ENCODE data around the gene ABCG1.
A peak's percentile ranks its signal among the peaks of the same experiment; 100 is the strongest.

Gene ABCG1

GRCh38 chr21:42216726-42217572, 2.0 kb upstream of the ABCG1 start:
- no peak overlapping the region for H3K9ac ChIP-seq (ENCODE audit: low read length in 2 of 2)
- H3K27ac ChIP-seq (ENCODE audit: low read length), result no peak overlapping the region
- peaks cover 0 to 3% of the 10 kb centered on the region in 2 donors for H3K9me3 ChIP-seq (ENCODE audit: control insufficient read depth in 2 of 2, low read length in 2 of 2)
- H3K4me3 ChIP-seq (ENCODE audit: low read length in 2 of 2), result no peak overlapping the region
- no peaks in the 10 kb centered on the region for H3K27me3 ChIP-seq (ENCODE audit: control insufficient read depth in 1 of 2, insufficient read depth in 2 of 2, low read length in 2 of 2)
- H3K4me1 ChIP-seq (ENCODE audit: control insufficient read depth, insufficient read depth, low read length), result peaks cover 25% of the 10 kb centered on the region
- H3K36me3 ChIP-seq (ENCODE audit: control insufficient read depth in 2 of 2, insufficient read depth in 2 of 2, low read length in 2 of 2), result no peaks in the 10 kb centered on the region

DNA sequence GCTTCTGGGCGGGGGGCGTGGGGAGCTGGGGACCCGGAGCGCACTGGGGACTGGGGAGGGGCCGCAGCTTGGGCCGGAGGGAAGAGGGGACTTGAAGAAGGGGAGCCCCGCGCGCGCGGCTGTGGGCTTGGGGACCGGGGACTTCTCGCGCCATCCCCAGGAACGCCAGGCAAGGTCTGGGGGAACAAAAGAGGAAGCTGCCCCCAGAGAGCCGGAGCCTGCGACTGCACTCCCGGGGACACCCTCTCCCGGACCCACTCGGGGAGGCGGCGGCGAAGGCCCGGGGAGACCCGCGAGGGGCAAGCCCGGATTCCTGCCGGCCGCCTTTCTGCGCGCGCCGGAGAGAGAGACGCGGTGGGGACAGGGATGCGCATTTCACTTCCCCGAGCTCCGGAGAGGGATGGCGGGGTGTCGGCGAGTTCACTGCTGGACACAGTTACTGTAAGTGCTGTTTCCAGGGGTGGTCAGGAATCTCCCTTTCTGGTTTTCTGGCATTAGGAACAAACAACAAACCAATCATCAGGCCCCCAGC, 732 bp downstream of the ABCG1 start:
- H3K4me1 ChIP-seq (ENCODE audit: control insufficient read depth, insufficient read depth, low read length), result peaks cover 37% of the 10 kb centered on the region
- peak overlapping the region; percentile 31 for H3K27ac ChIP-seq (ENCODE audit: low read length)
- H3K9ac ChIP-seq (ENCODE audit: low read length in 2 of 2), result peak overlapping the region; percentile 18 to 66
- no peaks in the 10 kb centered on the region for H3K27me3 ChIP-seq (ENCODE audit: control insufficient read depth in 1 of 2, insufficient read depth in 2 of 2, low read length in 2 of 2)
- H3K4me3 ChIP-seq (ENCODE audit: low read length in 2 of 2), result peak overlapping the region; percentile 66 to 83
- no peaks in the 10 kb centered on the region for H3K36me3 ChIP-seq (ENCODE audit: control insufficient read depth in 2 of 2, insufficient read depth in 2 of 2, low read length in 2 of 2)
- H3K9me3 ChIP-seq (ENCODE audit: control insufficient read depth in 2 of 2, low read length in 2 of 2), result no peaks in the 10 kb centered on the region

DNA sequence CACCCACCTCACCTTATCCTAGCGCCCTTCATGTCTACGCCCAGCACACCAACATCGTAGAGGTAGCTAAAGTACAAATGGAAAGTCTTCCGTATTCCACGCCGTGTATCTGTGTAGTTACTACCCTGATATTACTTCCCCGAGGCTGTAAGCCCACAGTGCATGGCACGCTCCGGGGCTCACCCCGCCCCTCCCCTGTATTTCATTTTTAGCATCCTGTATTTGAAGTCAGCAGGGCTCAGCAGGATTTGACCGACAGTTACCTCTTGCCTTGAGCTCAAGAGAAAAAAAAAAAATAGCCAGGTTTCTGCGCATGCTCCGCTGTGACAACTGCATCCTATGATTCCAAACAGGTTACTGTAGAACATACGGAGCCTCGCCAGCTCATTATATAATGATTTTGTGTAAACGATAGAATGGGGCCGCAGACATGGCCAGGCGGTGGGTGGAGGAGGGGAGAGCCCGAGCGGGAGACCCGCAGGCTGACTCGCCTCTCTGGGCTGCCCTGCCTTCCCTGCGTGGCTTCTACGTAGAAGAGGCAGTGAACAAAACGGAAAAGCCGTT, 1.3 kb downstream of the ABCG1 start:
- Histone ChIP-seq H3K4me1 (ENCODE audit: control insufficient read depth, insufficient read depth, low read length) (peaks cover 37% of the 10 kb centered on the region), H3K27me3 (ENCODE audit: control insufficient read depth in 1 of 2, insufficient read depth in 2 of 2, low read length in 2 of 2) (no peaks in the 10 kb centered on the region), H3K4me3 (ENCODE audit: low read length in 2 of 2) (peak overlapping the region; percentile 66 to 83), H3K9ac (ENCODE audit: low read length in 2 of 2) (peak overlapping the region; percentile 50 to 66), H3K36me3 (ENCODE audit: control insufficient read depth in 2 of 2, insufficient read depth in 2 of 2, low read length in 2 of 2) (no peaks in the 10 kb centered on the region), H3K9me3 (ENCODE audit: control insufficient read depth in 2 of 2, low read length in 2 of 2) (no peaks in the 10 kb centered on the region), H3K27ac (ENCODE audit: low read length) (peak overlapping the region; percentile 31)

DNA sequence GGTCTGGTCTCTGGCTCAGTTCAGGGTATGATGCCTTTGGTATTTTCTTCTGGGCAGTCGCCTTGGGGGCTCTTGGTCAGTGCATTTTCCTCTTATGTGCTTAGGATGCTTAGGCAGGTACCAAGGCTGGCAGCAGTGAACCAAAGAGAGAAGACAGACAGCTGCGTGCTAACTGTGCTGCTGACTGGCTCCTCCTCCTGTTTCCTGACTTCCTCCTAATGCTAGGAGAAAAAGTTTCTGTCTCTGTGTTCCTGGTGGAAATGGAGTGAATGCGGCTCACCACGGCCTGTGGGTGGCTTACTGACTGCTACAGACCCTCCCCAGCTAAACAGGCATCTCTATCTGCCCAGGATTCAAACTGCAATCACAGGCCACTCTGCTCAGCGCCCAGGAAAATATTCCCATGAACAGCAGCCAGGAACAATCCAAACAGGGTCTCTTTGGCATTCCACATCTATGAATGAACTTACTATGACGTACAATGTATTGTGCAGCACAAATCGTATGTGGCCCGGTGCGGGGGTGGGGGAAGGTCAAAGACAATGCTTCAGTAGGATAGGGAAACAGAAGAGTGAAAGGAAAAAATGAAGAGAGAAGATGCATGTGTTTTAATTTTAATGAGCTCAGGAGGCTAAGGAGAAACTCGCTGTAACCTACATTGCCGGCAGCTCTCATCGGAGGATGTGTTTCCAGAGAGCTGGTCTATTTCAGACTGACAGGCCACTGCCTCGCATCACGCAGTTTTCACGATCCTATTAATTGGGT, 2.8 kb downstream of the ABCG1 start:
- peaks cover 37% of the 10 kb centered on the region for H3K4me1 ChIP-seq (ENCODE audit: control insufficient read depth, insufficient read depth, low read length)
- H3K4me3 ChIP-seq (ENCODE audit: low read length in 2 of 2), result peak overlapping the region; percentile 28 to 52
- H3K9ac ChIP-seq (ENCODE audit: low read length in 2 of 2), result peak overlapping the region; percentile 29 to 47
- H3K27me3 ChIP-seq (ENCODE audit: control insufficient read depth in 1 of 2, insufficient read depth in 2 of 2, low read length in 2 of 2), result no peaks in the 10 kb centered on the region
- H3K27ac ChIP-seq (ENCODE audit: low read length), result peak overlapping the region; percentile 62
- H3K36me3 ChIP-seq (ENCODE audit: control insufficient read depth in 2 of 2, insufficient read depth in 2 of 2, low read length in 2 of 2), result peaks cover 0 to 2% of the 10 kb centered on the region in 2 donors
- H3K9me3 ChIP-seq (ENCODE audit: control insufficient read depth in 2 of 2, low read length in 2 of 2), result no peaks in the 10 kb centered on the region

DNA sequence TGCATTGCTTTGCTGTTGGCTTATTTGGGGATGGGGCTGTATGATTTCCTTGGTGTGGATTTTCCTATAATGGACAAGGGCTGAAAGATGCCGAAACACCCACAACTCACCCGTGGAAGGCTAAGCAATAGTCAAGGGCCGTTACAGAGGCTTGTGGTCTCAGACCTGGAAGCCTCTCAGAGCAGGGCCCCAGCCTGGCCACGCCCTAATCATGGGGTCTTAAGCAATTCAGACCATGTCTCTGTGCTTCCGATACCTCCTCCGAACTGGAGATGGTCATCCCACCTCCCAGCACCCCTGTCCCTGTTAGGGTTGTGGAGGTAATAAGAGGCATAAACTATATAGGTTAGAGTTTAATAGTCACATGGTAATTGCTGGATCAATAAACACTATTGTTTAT, 3.4 kb downstream of the ABCG1 start:
- Histone ChIP-seq H3K27ac (ENCODE audit: low read length) (peak overlapping the region; percentile 62), H3K27me3 (ENCODE audit: control insufficient read depth in 1 of 2, insufficient read depth in 2 of 2, low read length in 2 of 2) (no peaks in the 10 kb centered on the region), H3K9me3 (ENCODE audit: control insufficient read depth in 2 of 2, low read length in 2 of 2) (no peaks in the 10 kb centered on the region), H3K4me1 (ENCODE audit: control insufficient read depth, insufficient read depth, low read length) (peaks cover 37% of the 10 kb centered on the region), H3K9ac (ENCODE audit: low read length in 2 of 2) (peak overlapping the region; percentile 13 to 47), H3K36me3 (ENCODE audit: control insufficient read depth in 2 of 2, insufficient read depth in 2 of 2, low read length in 2 of 2) (peaks cover 0 to 2% of the 10 kb centered on the region in 2 donors), H3K4me3 (ENCODE audit: low read length in 2 of 2) (peak overlapping the region; percentile 28 to 52)

- Histone ChIP-seq H3K36me3 (ENCODE audit: control insufficient read depth in 2 of 2, insufficient read depth in 2 of 2, low read length in 2 of 2) (peaks cover 0 to 2% of the 10 kb centered on the region in 2 donors), H3K27ac (ENCODE audit: low read length) (no peak overlapping the region), H3K9me3 (ENCODE audit: control insufficient read depth in 2 of 2, low read length in 2 of 2) (no peaks in the 10 kb centered on the region), H3K4me1 (ENCODE audit: control insufficient read depth, insufficient read depth, low read length) (peaks cover 37% of the 10 kb centered on the region), H3K27me3 (ENCODE audit: control insufficient read depth in 1 of 2, insufficient read depth in 2 of 2, low read length in 2 of 2) (no peaks in the 10 kb centered on the region), H3K4me3 (ENCODE audit: low read length in 2 of 2) (no peak overlapping the region), H3K9ac (ENCODE audit: low read length in 2 of 2) (no peak overlapping the region)
Measured at GRCh38 chr21:42222821-42223390, 4.0 kb downstream of the ABCG1 start.

DNA sequence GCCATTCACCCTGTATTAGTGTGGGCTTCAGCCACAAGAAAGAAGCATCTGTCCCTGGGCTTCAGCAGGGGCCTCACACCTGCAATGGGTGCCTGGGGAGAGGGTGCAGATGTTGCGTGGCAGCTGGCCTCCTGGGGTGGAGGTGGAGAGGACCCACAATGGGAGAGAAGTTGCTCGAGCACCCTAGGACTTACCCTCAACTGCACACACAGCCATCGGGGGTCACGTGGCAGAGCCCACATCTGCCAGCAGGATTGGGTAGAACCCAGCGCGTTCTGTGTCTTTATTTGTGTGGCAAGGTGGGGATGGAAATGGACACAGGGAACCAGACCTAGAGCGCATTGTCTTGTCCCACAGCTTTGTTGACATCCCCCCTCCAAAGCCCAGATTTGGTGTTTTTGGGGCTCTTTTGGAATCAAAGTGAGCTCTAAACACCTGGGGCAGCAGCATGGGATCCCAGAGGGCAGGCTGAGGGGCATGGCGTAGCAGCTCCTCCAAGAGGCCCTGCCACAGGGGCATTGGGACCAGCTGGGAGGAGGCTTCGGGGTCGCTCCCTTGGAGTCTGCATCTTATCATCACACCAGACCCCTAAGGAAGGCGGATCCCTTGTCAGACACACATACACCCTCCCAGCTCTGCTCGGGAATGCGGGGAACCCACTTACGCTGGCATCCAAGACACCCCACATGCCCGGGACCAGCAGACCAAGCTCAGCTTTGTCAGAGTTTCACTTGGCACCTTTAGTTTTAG, 5.1 kb downstream of the ABCG1 start:
- Histone ChIP-seq H3K27ac (ENCODE audit: low read length) (no peak overlapping the region), H3K9ac (ENCODE audit: low read length in 2 of 2) (no peak overlapping the region), H3K4me3 (ENCODE audit: low read length in 2 of 2) (no peak overlapping the region)

DNA sequence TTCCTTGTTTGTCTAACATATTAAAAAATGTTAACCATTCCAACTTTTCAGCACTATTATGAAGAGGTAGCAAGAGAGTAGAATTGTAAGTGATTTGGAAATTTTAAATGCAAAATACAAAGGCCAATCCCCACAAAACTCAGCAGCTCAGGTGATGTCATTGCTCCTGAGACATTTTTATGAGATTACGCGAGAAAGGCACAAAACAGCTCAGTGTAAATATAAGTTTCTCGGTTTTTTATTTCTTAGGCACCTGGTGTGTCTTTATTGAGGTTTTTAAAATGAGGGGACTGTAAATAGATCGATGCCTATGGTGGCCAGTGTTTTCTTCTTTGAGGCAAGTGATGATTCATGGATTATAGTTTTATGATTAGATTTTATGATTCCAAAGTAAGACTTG, 6.1 kb downstream of the ABCG1 start:
- Histone ChIP-seq H3K36me3 (ENCODE audit: control insufficient read depth in 2 of 2, insufficient read depth in 2 of 2, low read length in 2 of 2) (peaks cover 0 to 2% of the 10 kb centered on the region in 2 donors), H3K27ac (ENCODE audit: low read length) (no peak overlapping the region), H3K27me3 (ENCODE audit: control insufficient read depth in 1 of 2, insufficient read depth in 2 of 2, low read length in 2 of 2) (no peaks in the 10 kb centered on the region), H3K9me3 (ENCODE audit: control insufficient read depth in 2 of 2, low read length in 2 of 2) (no peaks in the 10 kb centered on the region), H3K4me1 (ENCODE audit: control insufficient read depth, insufficient read depth, low read length) (peaks cover 37% of the 10 kb centered on the region), H3K9ac (ENCODE audit: low read length in 2 of 2) (no peak overlapping the region), H3K4me3 (ENCODE audit: low read length in 2 of 2) (no peak overlapping the region)

More for the DNA sequence above, 5.1 kb downstream of the ABCG1 start:
- peaks cover 0 to 2% of the 10 kb centered on the region in 2 donors for H3K36me3 ChIP-seq (ENCODE audit: control insufficient read depth in 2 of 2, insufficient read depth in 2 of 2, low read length in 2 of 2)
- no peaks in the 10 kb centered on the region for H3K9me3 ChIP-seq (ENCODE audit: control insufficient read depth in 2 of 2, low read length in 2 of 2)
- H3K27me3 ChIP-seq (ENCODE audit: control insufficient read depth in 1 of 2, insufficient read depth in 2 of 2, low read length in 2 of 2), result no peaks in the 10 kb centered on the region
- peaks cover 40% of the 10 kb centered on the region for H3K4me1 ChIP-seq (ENCODE audit: control insufficient read depth, insufficient read depth, low read length)

DNA sequence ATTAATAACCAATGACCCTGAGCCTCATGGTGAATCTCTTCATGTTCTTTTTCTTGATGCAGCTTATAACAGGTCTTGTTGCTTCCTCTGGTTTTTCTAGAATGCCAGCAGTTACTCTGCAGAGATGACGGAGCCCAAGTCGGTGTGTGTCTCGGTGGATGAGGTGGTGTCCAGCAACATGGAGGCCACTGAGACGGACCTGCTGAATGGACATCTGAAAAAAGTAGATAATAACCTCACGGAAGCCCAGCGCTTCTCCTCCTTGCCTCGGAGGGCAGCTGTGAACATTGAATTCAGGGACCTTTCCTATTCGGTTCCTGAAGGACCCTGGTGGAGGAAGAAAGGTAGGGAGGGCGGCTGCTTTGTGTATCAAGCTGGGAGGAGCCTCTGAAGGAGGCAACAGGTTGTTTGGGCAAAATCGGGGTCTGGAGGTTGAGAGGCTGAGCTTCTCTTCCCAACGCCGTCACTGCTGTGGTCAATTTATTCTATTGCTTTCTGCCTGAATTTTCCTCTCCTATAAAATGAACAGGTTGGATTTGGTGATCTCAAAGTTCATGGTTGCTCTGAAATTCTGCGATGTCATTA, 6.7 kb downstream of the ABCG1 start:
- Histone ChIP-seq H3K4me1 (ENCODE audit: control insufficient read depth, insufficient read depth, low read length) (peaks cover 35% of the 10 kb centered on the region), H3K9me3 (ENCODE audit: control insufficient read depth in 2 of 2, low read length in 2 of 2) (no peaks in the 10 kb centered on the region), H3K27ac (ENCODE audit: low read length) (no peak overlapping the region), H3K27me3 (ENCODE audit: control insufficient read depth in 1 of 2, insufficient read depth in 2 of 2, low read length in 2 of 2) (no peaks in the 10 kb centered on the region), H3K36me3 (ENCODE audit: control insufficient read depth in 2 of 2, insufficient read depth in 2 of 2, low read length in 2 of 2) (peaks cover 0 to 2% of the 10 kb centered on the region in 2 donors), H3K9ac (ENCODE audit: low read length in 2 of 2) (no peak overlapping the region), H3K4me3 (ENCODE audit: low read length in 2 of 2) (no peak overlapping the region)
